T47D (cell line): ENCODE data around the gene SLC2A2.
A peak's percentile ranks its signal among the peaks of the same experiment; 100 is the strongest.

Experiments
- DNase-seq, 2 experiments: peaks; one replicate each; pipeline versions ENCODE4 v3.0.0 to v3.0.0-alpha.2; 2011 to 2012; ENCODE audit warnings: low read depth in 1 of 2, low spot score in 1 of 2
- JUND ChIP-seq: IDR thresholded peaks from 2 replicates; pipeline ENCODE4 v1.6.1; 2012; ENCODE audit warnings: low read depth
- in situ Hi-C: cut with HindIII; loops from 2 replicates; pipeline ENCODE4 v1.10.0; 2016; ENCODE audit warnings: low sequenced_read_pairs, low pct_unique_long_range_greater_than_20kb

The SLC2A2 gene

GRCh38 chr3:171026597-171027293 is at the start of gene SLC2A2:
SLC2A2 (minus strand) TSS chr3:171026720; CDS start chr3:171026670, 50 bp downstream.
- TF ChIP-seq JUND = no peak
- in situ Hi-C loops = no loop called here
- peak in 1 of 2 experiments; percentile 34 for DNase-seq

GRCh38 chr3:171072432-171072831 is 45.9 kb upstream of the SLC2A2 start:
- in situ Hi-C loops = no loop called here
- no peak for DNase-seq
- TF ChIP-seq JUND = no peak

- no peak for TF ChIP-seq JUND
- no peak for DNase-seq
- in situ Hi-C loops = no loop called here
Observed at GRCh38 chr3:171068658-171069057, 42.1 kb upstream of the SLC2A2 start.

GRCh38 chr3:171066206-171066605 is 39.7 kb upstream of the SLC2A2 start:
- in situ Hi-C loops = no loop called here
- DNase-seq = no peak
- no peak for TF ChIP-seq JUND

- no peak for TF ChIP-seq JUND
- in situ Hi-C loops = no loop called here
- DNase-seq = no peak
Observed at GRCh38 chr3:171065732-171066131, 39.2 kb upstream of the SLC2A2 start.

GRCh38 chr3:171064461-171064860 is 37.9 kb upstream of the SLC2A2 start:
- in situ Hi-C loops = no loop called here
- DNase-seq = no peak

GRCh38 chr3:171061749-171062148 is 35.2 kb upstream of the SLC2A2 start:
- in situ Hi-C loops = no loop called here
- TF ChIP-seq JUND = no peak
- no peak for DNase-seq

More at GRCh38 chr3:171064461-171064860, 37.9 kb upstream of the SLC2A2 start:
- TF ChIP-seq JUND = no peak

- no peak for TF ChIP-seq JUND
- in situ Hi-C loops = no loop called here
- DNase-seq = no peak
Observed at GRCh38 chr3:171059978-171060377, 33.5 kb upstream of the SLC2A2 start.

- no peak for TF ChIP-seq JUND
- in situ Hi-C loops = no loop called here
- no peak for DNase-seq
Observed at GRCh38 chr3:171058873-171059603, 32.5 kb upstream of the SLC2A2 start.

GRCh38 chr3:171058058-171058457 is 31.5 kb upstream of the SLC2A2 start:
- no peak for DNase-seq
- TF ChIP-seq JUND = no peak
- in situ Hi-C loops = no loop called here

- in situ Hi-C loops = no loop called here
- TF ChIP-seq JUND = no peak
- DNase-seq = no peak
Observed at GRCh38 chr3:171057072-171057471, 30.6 kb upstream of the SLC2A2 start.

GRCh38 chr3:171056528-171056927 is 30.0 kb upstream of the SLC2A2 start:
- TF ChIP-seq JUND = no peak
- no peak for DNase-seq
- in situ Hi-C loops = no loop called here
